Calu3 (cell line): ENCODE results near the gene NAPEPLD. TPM values are rescaled to one million over a fixed set of nuclear protein-coding genes. Genes with fewer than 3 reads are reported as not detected.
"Not testable (repeated sequence)": the region's sequence is repeated elsewhere in the genome, so short reads cannot be mapped to it uniquely, and the experiment has no call there.

Source experiments
- BruUV-seq: library from RNA; stranded (reverse); fragments of 400-500 nt; replicated peaks from 2 replicates; lab custom pipeline; 2021; lab: Mats Ljungman, UMichigan
- CTCF ChIA-PET: fragments of 300-600 bp; sonication (Branson Sonifier 250); formaldehyde crosslinking; loops from one replicate; lab custom pipeline; 2022; ENCODE audit warnings: antibody characterized with exemption; lab: Charles Lee
- DNase-seq: peaks from one replicate; pipeline ENCODE4 v3.0.0; 2022
- H3K27ac Mint-ChIP-seq: one replicate; pipeline ENCODE4 v1.8.0; 2022; ENCODE audit warnings: mixed read lengths; ENCODE audit not compliant: unreplicated experiment
- H3K27me3 Mint-ChIP-seq: one replicate; pipeline ENCODE4 v1.8.0; 2022; ENCODE audit warnings: mixed read lengths; ENCODE audit not compliant: unreplicated experiment
- H3K36me3 Mint-ChIP-seq: one replicate; pipeline ENCODE4 v1.8.0; 2022; ENCODE audit warnings: mild to moderate bottlenecking, moderate library complexity, mixed read lengths; ENCODE audit not compliant: insufficient read depth, unreplicated experiment
- H3K4me1 Mint-ChIP-seq: one replicate; pipeline ENCODE4 v1.8.0; 2022; ENCODE audit warnings: mild to moderate bottlenecking, low read depth, mixed read lengths; ENCODE audit not compliant: unreplicated experiment
- H3K4me3 Mint-ChIP-seq: one replicate; pipeline ENCODE4 v1.8.0; 2022; ENCODE audit warnings: mild to moderate bottlenecking, low read depth, moderate library complexity, mixed read lengths; ENCODE audit not compliant: unreplicated experiment
- H3K9me3 Mint-ChIP-seq: one replicate; pipeline ENCODE4 v1.8.0; 2022; ENCODE audit warnings: low read depth, mixed read lengths; ENCODE audit not compliant: unreplicated experiment
- intact Hi-C: fragments of 100-400 bp; cut with micrococcal nuclease; formaldehyde crosslinking; loops from one replicate; pipeline ENCODE4 v1.10.0; 2022; ENCODE audit not compliant: unreplicated experiment
- total RNA-seq: library from RNA; stranded (reverse); gene quantifications from 2 replicates; pipeline ENCODE4 v1.2.3, GENCODE V29; 2022
- TF ChIP-seq, protein P1 (sequence below): fragments of 200-600 bp; IDR thresholded peaks from one replicate; pipeline ENCODE4 v1.8.0; 2022; ENCODE audit warnings: antibody characterized with exemption; ENCODE audit not compliant: unreplicated experiment

NAPEPLD gene
- total RNA-seq, 1 experiment from 2014 or later = 28.6 TPM

DNA sequence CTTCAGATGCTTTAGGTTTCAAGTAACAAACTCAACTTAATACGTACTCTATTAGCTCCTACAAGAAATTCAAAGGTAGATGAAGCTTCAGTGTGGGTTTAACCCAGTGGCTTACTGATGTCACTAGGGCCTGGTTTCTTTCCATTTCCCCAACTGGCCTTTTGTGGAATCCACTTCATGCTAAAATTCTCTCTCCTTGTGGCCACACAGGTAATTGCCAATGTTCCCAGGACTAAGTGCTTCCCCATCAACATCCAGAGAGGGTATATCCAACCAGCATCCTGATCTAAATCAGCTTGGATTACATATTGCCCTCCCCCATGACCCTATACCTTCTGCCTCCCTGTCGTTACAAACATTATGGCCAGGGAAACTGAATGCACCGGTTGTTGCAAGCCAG, 85.0 kb downstream of the NAPEPLD start:
- intact Hi-C loops = loop anchor here (5.0 kb wide), 2 partner anchors 187 to 317 kb away; partner anchors contain the start of gene FAM185A
- H3K4me3 Mint-ChIP-seq = no peak overlapping the region
- TF ChIP-seq, protein P1, sequence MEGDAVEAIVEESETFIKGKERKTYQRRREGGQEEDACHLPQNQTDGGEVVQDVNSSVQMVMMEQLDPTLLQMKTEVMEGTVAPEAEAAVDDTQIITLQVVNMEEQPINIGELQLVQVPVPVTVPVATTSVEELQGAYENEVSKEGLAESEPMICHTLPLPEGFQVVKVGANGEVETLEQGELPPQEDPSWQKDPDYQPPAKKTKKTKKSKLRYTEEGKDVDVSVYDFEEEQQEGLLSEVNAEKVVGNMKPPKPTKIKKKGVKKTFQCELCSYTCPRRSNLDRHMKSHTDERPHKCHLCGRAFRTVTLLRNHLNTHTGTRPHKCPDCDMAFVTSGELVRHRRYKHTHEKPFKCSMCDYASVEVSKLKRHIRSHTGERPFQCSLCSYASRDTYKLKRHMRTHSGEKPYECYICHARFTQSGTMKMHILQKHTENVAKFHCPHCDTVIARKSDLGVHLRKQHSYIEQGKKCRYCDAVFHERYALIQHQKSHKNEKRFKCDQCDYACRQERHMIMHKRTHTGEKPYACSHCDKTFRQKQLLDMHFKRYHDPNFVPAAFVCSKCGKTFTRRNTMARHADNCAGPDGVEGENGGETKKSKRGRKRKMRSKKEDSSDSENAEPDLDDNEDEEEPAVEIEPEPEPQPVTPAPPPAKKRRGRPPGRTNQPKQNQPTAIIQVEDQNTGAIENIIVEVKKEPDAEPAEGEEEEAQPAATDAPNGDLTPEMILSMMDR = no peak
- BruUV-seq = no TSS peak
- peaks cover 4% of the 10 kb centered on the region for H3K9me3 Mint-ChIP-seq
- DNase-seq = no peak
- no peak overlapping the region for H3K27ac Mint-ChIP-seq
- CTCF ChIA-PET = no interaction called here
- H3K4me1 Mint-ChIP-seq = peaks cover 8% of the 10 kb centered on the region
- no peaks in the 10 kb centered on the region for H3K36me3 Mint-ChIP-seq
- H3K27me3 Mint-ChIP-seq = no peaks in the 10 kb centered on the region

DNA sequence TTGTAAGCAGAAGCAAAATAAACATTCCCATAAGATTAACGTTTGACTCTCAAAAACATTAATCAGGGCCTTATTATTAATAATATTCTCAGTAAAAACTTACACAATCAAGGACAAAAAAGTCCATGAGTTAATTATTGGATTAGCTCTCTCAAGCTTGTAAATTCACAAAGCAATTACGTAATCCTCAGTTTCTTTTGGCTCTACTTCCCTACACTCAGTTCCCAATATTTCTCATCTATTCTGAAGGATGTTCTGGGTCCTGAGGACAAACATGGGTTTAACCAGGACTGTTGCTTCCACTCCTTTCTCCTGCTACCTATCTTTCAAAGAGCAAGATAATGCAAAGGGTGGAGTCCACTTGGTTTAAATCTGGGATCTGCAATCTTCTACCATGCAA, 89.4 kb downstream of the NAPEPLD start:
- no peaks in the 10 kb centered on the region for H3K27me3 Mint-ChIP-seq
- DNase-seq = no peak
- intact Hi-C loops = no loop called here
- H3K27ac Mint-ChIP-seq = no peak overlapping the region
- CTCF ChIA-PET = interaction anchor here (0.6 kb wide), 1 partner anchor 31 kb away, joined by 3 read pairs; no protein-coding TSS in a partner anchor
- TF ChIP-seq, protein P1 = no peak
- peaks cover 17% of the 10 kb centered on the region for H3K4me1 Mint-ChIP-seq
- BruUV-seq = no TSS peak
- H3K36me3 Mint-ChIP-seq = no peaks in the 10 kb centered on the region
- no peak overlapping the region for H3K4me3 Mint-ChIP-seq
- H3K9me3 Mint-ChIP-seq = no peaks in the 10 kb centered on the region

DNA sequence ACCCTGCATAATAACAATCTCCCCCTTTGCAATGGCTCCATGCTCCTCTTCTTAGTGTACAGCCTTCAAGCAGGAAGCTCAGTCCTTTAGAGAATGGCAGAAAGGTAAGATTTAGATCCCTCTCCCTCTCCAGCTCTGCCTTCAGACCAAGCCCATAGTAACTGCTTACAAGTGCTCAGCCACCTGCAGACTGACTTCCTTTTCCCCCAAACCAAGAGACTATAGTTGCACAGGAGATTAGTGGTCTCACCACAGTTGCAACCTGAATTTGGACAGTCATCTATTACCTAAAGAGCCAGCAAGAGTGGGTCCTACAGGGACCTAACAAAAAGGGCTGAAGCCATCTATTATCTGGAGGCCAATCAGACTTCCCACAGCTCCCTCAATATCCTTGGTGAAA, 90.8 kb downstream of the NAPEPLD start:
- Mint-ChIP-seq H3K9me3 (no peaks in the 10 kb centered on the region), H3K4me3 (no peak overlapping the region), H3K27me3 (no peaks in the 10 kb centered on the region), H3K4me1 (peaks cover 9% of the 10 kb centered on the region), H3K27ac (no peak overlapping the region), H3K36me3 (no peaks in the 10 kb centered on the region)
- no peak for DNase-seq
- TF ChIP-seq, protein P1 = no peak
- BruUV-seq = no TSS peak
- intact Hi-C loops = no loop called here
- CTCF ChIA-PET = no interaction called here

DNA sequence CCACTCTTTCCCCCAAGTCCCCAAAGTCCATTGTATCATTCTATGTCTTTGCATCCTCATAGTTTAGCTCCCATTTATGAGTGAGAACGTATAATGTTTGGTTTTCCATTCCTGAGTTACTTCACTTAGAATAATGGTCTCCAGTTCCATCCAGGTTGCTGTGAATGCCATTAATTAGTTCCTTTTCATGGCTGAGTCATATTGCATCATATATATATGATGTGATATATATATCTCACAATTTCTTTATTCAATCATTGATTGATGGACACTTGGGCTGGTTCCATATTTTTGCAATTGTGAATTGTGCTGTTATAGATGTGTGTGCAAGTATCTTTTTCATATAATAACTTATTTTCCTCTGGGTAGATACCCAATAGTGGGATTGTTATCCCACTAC, 92.9 kb downstream of the NAPEPLD start:
- H3K27ac Mint-ChIP-seq, H3K9me3 Mint-ChIP-seq, BruUV-seq, intact Hi-C loops, CTCF ChIA-PET, DNase-seq, H3K4me3 Mint-ChIP-seq, H3K27me3 Mint-ChIP-seq, H3K4me1 Mint-ChIP-seq, H3K36me3 Mint-ChIP-seq: not testable (repeated sequence)

DNA sequence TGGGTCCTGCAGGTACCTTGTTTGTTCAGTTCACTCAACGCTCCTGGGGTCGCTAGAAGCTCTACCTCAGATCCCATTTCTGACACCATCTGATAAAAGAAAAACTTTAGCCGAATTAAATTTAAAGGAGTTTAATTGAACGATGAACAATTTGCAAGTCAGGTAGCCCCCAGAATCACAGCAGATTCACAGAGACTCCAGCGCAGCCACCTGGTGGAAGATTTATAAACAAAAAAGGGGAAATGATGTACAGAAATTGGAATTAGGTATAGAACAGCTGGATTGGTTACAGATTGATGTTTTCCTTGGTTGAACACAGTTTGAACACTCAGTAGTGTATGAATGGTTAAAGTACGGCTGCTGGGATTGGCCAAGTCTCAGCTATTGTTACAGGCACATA, 97.4 kb downstream of the NAPEPLD start:
- intact Hi-C loops = no loop called here
- no peaks in the 10 kb centered on the region for H3K27me3 Mint-ChIP-seq
- CTCF ChIA-PET = no interaction called here
- no peaks in the 10 kb centered on the region for H3K4me1 Mint-ChIP-seq
- no peak overlapping the region for H3K27ac Mint-ChIP-seq
- TF ChIP-seq, protein P1 = no peak
- no peaks in the 10 kb centered on the region for H3K36me3 Mint-ChIP-seq
- peaks cover 2% of the 10 kb centered on the region for H3K9me3 Mint-ChIP-seq
- H3K4me3 Mint-ChIP-seq = no peak overlapping the region
- no peak for DNase-seq
- no TSS peak for BruUV-seq
